WERI-Rb-1 (cell line): ENCODE results near the gene PPP1R3E.
"Not testable (repeated sequence)": the region's sequence is repeated elsewhere in the genome, so short reads cannot be mapped to it uniquely, and the experiment has no call there.

Source experiments
- DNase-seq: peaks from one replicate; pipeline ENCODE4 v3.0.0-alpha.2; 2020
- H3K27ac ChIP-seq: fragments of 250-450 bp; sonication (Bioruptor Pico); 2 replicates; pipeline ENCODE4 v1.5.1; 2020; ENCODE audit warnings: mild to moderate bottlenecking, moderate library complexity
- H3K27me3 ChIP-seq: fragments of 250-450 bp; sonication (Bioruptor Pico); 2 replicates; pipeline ENCODE4 v1.5.1; 2021; ENCODE audit warnings: mild to moderate bottlenecking, low read depth, moderate library complexity; ENCODE audit not compliant: insufficient read depth, severe bottlenecking
- H3K36me3 ChIP-seq: fragments of 250-450 bp; sonication (Bioruptor Pico); 2 replicates; pipeline ENCODE4 v1.5.1; 2020; ENCODE audit warnings: mild to moderate bottlenecking, moderate library complexity
- H3K4me3 ChIP-seq: 2 replicates; pipeline ENCODE4 v1.5.1; 2011; ENCODE audit warnings: low read depth, mild to moderate bottlenecking, control low read depth, low read length
- H3K9me3 ChIP-seq: fragments of 250-450 bp; sonication (Bioruptor Pico); 2 replicates; pipeline ENCODE4 v1.5.1; 2021; ENCODE audit warnings: mild to moderate bottlenecking, moderate library complexity; ENCODE audit not compliant: severe bottlenecking
- TF ChIP-seq, protein P1 (sequence below): IDR thresholded peaks from 2 replicates; pipeline ENCODE4 v1.5.1; 2011; ENCODE audit warnings: low read depth, mild to moderate bottlenecking, control low read depth, inconsistent platforms, low read length

Gene PPP1R3E

GRCh38 chr14:23327947-23328744 is 25.5 kb upstream of the PPP1R3E start:
- H3K9me3 ChIP-seq = no peaks in the 10 kb centered on the region
- H3K27me3 ChIP-seq = no peaks in the 10 kb centered on the region
- H3K4me3 ChIP-seq = no peak overlapping the region
- peak; percentile 74 for DNase-seq
- H3K36me3 ChIP-seq = peaks cover 25% of the 10 kb centered on the region
- TF ChIP-seq, protein P1, sequence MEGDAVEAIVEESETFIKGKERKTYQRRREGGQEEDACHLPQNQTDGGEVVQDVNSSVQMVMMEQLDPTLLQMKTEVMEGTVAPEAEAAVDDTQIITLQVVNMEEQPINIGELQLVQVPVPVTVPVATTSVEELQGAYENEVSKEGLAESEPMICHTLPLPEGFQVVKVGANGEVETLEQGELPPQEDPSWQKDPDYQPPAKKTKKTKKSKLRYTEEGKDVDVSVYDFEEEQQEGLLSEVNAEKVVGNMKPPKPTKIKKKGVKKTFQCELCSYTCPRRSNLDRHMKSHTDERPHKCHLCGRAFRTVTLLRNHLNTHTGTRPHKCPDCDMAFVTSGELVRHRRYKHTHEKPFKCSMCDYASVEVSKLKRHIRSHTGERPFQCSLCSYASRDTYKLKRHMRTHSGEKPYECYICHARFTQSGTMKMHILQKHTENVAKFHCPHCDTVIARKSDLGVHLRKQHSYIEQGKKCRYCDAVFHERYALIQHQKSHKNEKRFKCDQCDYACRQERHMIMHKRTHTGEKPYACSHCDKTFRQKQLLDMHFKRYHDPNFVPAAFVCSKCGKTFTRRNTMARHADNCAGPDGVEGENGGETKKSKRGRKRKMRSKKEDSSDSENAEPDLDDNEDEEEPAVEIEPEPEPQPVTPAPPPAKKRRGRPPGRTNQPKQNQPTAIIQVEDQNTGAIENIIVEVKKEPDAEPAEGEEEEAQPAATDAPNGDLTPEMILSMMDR = peak; percentile 74
- no peak overlapping the region for H3K27ac ChIP-seq

GRCh38 chr14:23326491-23327332 is 24.1 kb upstream of the PPP1R3E start:
- no peak overlapping the region for H3K4me3 ChIP-seq
- peaks cover 34% of the 10 kb centered on the region for H3K36me3 ChIP-seq
- no peaks in the 10 kb centered on the region for H3K27me3 ChIP-seq
- H3K27ac ChIP-seq = no peak overlapping the region
- no peak for DNase-seq
- no peaks in the 10 kb centered on the region for H3K9me3 ChIP-seq
- TF ChIP-seq, protein P1 = no peak

- H3K9me3 ChIP-seq, H3K27me3 ChIP-seq, DNase-seq, H3K4me3 ChIP-seq, H3K27ac ChIP-seq: not testable (repeated sequence)
- peaks cover 34% of the 10 kb centered on the region for H3K36me3 ChIP-seq
Measured at GRCh38 chr14:23325746-23326145, 23.1 kb upstream of the PPP1R3E start.

DNA sequence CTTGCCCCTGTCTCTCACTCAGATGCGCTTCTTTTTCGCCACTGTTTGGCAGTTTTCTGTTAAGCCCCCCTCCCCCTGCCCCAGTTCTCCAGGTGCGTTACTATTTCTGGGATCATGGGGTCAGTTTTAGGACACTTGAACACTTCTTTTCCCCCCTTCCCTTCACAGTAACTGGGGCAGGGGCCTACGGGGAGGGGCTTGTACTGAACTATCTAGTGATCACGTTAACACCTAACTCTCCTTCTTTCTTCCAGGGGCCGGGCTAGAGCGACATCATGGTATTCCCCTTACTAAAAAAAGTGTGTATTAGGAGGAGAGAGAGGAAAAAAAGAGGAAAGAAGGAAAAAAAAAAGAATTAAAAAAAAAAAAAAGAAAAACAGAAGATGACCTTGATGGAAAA is 22.3 kb upstream of the PPP1R3E start:
- no peaks in the 10 kb centered on the region for H3K9me3 ChIP-seq
- no peak overlapping the region for H3K4me3 ChIP-seq
- TF ChIP-seq, protein P1 = no peak
- no peak for DNase-seq
- H3K27ac ChIP-seq = no peak overlapping the region
- no peaks in the 10 kb centered on the region for H3K27me3 ChIP-seq
- H3K36me3 ChIP-seq = peaks cover 37% of the 10 kb centered on the region

GRCh38 chr14:23324455-23324846 is 21.8 kb upstream of the PPP1R3E start:
- Histone ChIP-seq H3K4me3 (no peak overlapping the region), H3K36me3 (peaks cover 40% of the 10 kb centered on the region), H3K27me3 (no peaks in the 10 kb centered on the region), H3K9me3 (no peaks in the 10 kb centered on the region), H3K27ac (no peak overlapping the region)
- no peak for DNase-seq
- TF ChIP-seq, protein P1 = no peak

DNA sequence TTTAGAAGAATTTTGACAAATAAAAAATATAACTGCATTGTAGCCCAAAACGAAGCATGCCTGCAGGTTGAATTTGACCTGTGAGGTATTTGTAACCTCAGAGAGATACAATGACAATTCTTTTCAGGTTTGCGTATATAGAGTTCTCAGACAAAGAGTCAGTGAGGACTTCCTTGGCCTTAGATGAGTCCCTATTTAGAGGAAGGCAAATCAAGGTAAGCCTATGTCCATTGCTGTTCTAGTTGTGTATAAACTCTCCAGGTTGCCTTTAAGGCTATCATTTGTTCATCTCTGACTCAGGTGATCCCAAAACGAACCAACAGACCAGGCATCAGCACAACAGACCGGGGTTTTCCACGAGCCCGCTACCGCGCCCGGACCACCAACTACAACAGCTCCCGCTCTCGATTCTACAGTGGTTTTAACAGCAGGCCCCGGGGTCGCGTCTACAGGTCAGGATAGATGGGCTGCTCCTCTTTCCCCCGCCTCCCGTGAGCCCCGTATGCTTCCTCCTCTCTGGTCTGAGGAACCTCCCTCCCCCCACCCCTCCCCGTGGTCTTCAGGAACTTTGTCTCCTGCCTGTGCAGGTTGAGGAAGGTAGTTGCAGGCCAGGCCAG is 21.3 kb upstream of the PPP1R3E start:
- Histone ChIP-seq H3K27me3 (no peaks in the 10 kb centered on the region), H3K36me3 (peaks cover 43% of the 10 kb centered on the region), H3K27ac (no peak overlapping the region), H3K9me3 (no peaks in the 10 kb centered on the region), H3K4me3 (no peak overlapping the region)
- TF ChIP-seq, protein P1 = no peak
- no peak for DNase-seq
